OCI-LY7 (cell line): Measurements from ENCODE around the gene CBX8. TPM values are rescaled to one million over a fixed set of nuclear protein-coding genes. Genes with fewer than 3 reads are reported as not detected.

ENCODE experiments used
- BruUV-seq: library from RNA; stranded (reverse); fragments of 400-500 nt; replicated peaks from 2 replicates; lab custom pipeline; 2021; lab: Mats Ljungman, UMichigan
- CTCF ChIA-PET: fragments of 300-600 bp; sonication (Branson Sonifier 250); formaldehyde crosslinking; loops from one replicate; lab custom pipeline; 2022; ENCODE audit warnings: antibody characterized with exemption; ENCODE audit not compliant: unreplicated experiment; lab: Charles Lee
- POLR2A ChIA-PET: fragments of 300-600 bp; sonication (Branson Sonifier 250); formaldehyde crosslinking; loops from one replicate; lab custom pipeline; 2022; ENCODE audit warnings: antibody characterized with exemption; lab: Charles Lee
- DNase-seq: peaks from one replicate; pipeline ENCODE4 v3.0.0-alpha.2; 2015; ENCODE audit warnings: low spot score
- H2AFZ ChIP-seq: fragments of 200-600 bp; sonication (generic), shearing (Covaris generic); 2 replicates; pipeline ENCODE4 v1.6.1; 2014; ENCODE audit warnings: mild to moderate bottlenecking, antibody characterized with exemption, low read length, moderate library complexity
- H3K27ac ChIP-seq: fragments of 200-600 bp; sonication (generic); 2 replicates; pipeline ENCODE4 v1.5.1; 2014; ENCODE audit warnings: mixed run types, low read depth, mild to moderate bottlenecking, moderate library complexity, low read length, inconsistent platforms; ENCODE audit not compliant: poor library complexity, severe bottlenecking
- H3K36me3 ChIP-seq: fragments of 200-600 bp; sonication (generic); 2 replicates; pipeline ENCODE4 v1.6.1; 2014; ENCODE audit warnings: mild to moderate bottlenecking, antibody characterized with exemption, low read length, moderate library complexity, mixed read lengths; ENCODE audit not compliant: insufficient read depth
- H3K4me1 ChIP-seq: fragments of 200-600 bp; sonication (generic); 2 replicates; pipeline ENCODE4 v1.5.1; 2014; ENCODE audit warnings: mild to moderate bottlenecking, low read length; ENCODE audit not compliant: insufficient read depth, poor library complexity, severe bottlenecking
- H3K4me2 ChIP-seq: fragments of 200-600 bp; sonication (generic); 2 replicates; pipeline ENCODE4 v1.6.1; 2014; ENCODE audit warnings: mild to moderate bottlenecking, low read length
- H3K4me3 ChIP-seq: fragments of 200-600 bp; sonication (generic); 2 replicates; pipeline ENCODE4 v1.5.1; 2014; ENCODE audit warnings: mild to moderate bottlenecking, low read depth, low read length; ENCODE audit not compliant: poor library complexity, severe bottlenecking
- H3K79me2 ChIP-seq: fragments of 200-600 bp; sonication (generic); 2 replicates; pipeline ENCODE4 v1.6.1; 2016; ENCODE audit warnings: low read depth, mild to moderate bottlenecking, low read length, moderate library complexity, mixed read lengths; ENCODE audit not compliant: insufficient read depth
- H3K9me2 ChIP-seq: fragments of 200-600 bp; sonication (generic); 2 replicates; pipeline ENCODE4 v1.6.1; 2016; ENCODE audit warnings: mild to moderate bottlenecking, low read length, mixed read lengths; ENCODE audit not compliant: insufficient read depth
- H3K9me3 ChIP-seq: fragments of 200-600 bp; sonication (generic); 2 replicates; pipeline ENCODE4 v1.6.1; 2014; ENCODE audit warnings: mild to moderate bottlenecking, mixed run types, low read length, mixed read lengths
- H4K20me1 ChIP-seq: fragments of 200-600 bp; sonication (generic); 2 replicates; pipeline ENCODE4 v1.6.1; 2014; ENCODE audit warnings: mild to moderate bottlenecking, antibody characterized with exemption, low read length, moderate library complexity, mixed read lengths; ENCODE audit not compliant: insufficient read depth
- CTCF ChIP-seq: fragments of 200-600 bp; sonication (generic); conservative IDR thresholded peaks from 2 replicates; pipeline ENCODE4 v1.5.1; 2014; ENCODE audit warnings: mild to moderate bottlenecking, antibody characterized with exemption, low read length, moderate library complexity, mixed read lengths
- EZH2phosphoT487 ChIP-seq: fragments of 200-600 bp; sonication (generic); IDR thresholded peaks from 2 replicates; pipeline ENCODE4 v1.6.1; 2018; ENCODE audit warnings: low read depth, borderline replicate concordance, mild to moderate bottlenecking, mixed run types, antibody characterized with exemption, low read length, moderate library complexity, mixed read lengths
- intact Hi-C: fragments of 100-400 bp; cut with micrococcal nuclease; formaldehyde crosslinking; loops from one replicate; pipeline ENCODE4 v1.10.0; 2022; ENCODE audit not compliant: unreplicated experiment
- total RNA-seq, 2 experiments: library from RNA; depleted of rRNA in 1 of 2; stranded (reverse); fragments of >200 nt in 1 of 2; shearing (Covaris generic) in 1 of 2; gene quantifications; 2 replicates each; pipeline ENCODE4 v1.2.3, GENCODE V29; 2014 to 2022

Gene CBX8
- total RNA-seq, 2 experiments from 2014 or later = 7.5 to 16.3 TPM

- Histone ChIP-seq H3K36me3 (no peaks in the 10 kb centered on the region), H4K20me1 (0 out of 2 replicates have a peak, but pooled peaks cover 4% of the 10 kb centered on the region), H3K9me3 (no peaks in the 10 kb centered on the region), H3K4me2 (peak overlapping the region; percentile 30; the same call in 1 of the 2 replicates), H3K4me3 (no peak overlapping the region), H3K4me1 (peaks cover 32% of the 10 kb centered on the region), H2AFZ (no peak overlapping the region), H3K79me2 (no peaks in the 10 kb centered on the region), H3K27ac (no peak overlapping the region), H3K9me2 (no peaks in the 10 kb centered on the region)
- TF ChIP-seq EZH2phosphoT487 (no peak), CTCF (no peak)
- no peak for DNase-seq
- POLR2A ChIA-PET = no interaction called here
- intact Hi-C loops = no loop called here
- BruUV-seq = no TSS peak
- CTCF ChIA-PET = no interaction called here
These were observed 12.8 kb upstream of the CBX8 start for GRCh38 chr17:79809530-79810129.

- Histone ChIP-seq H3K79me2 (no peaks in the 10 kb centered on the region), H3K9me2 (no peaks in the 10 kb centered on the region), H3K4me2 (no peak overlapping the region), H4K20me1 (0 out of 2 replicates have a peak, but pooled peaks cover 4% of the 10 kb centered on the region), H3K4me3 (no peak overlapping the region), H2AFZ (no peak overlapping the region), H3K9me3 (no peaks in the 10 kb centered on the region), H3K4me1 (peaks cover 38% of the 10 kb centered on the region), H3K27ac (no peak overlapping the region), H3K36me3 (no peaks in the 10 kb centered on the region)
- intact Hi-C loops = no loop called here
- ChIA-PET POLR2A (interaction anchor here (1.3 kb wide), 1 partner anchor 12 kb away, joined by 3 read pairs; the partner anchor contains the start of gene CBX8), CTCF (interaction anchor here (1.1 to 1.2 kb wide), 2 partner anchors 30 to 162 kb away, joined by 3 to 4 read pairs; partner anchors contain the start of gene CBX4)
- no TSS peak for BruUV-seq
- DNase-seq = peak; percentile 64
- peak; percentile 87; the same call in 1 of the 2 replicates for TF ChIP-seq EZH2phosphoT487
- peak; percentile 74 for TF ChIP-seq CTCF
These were observed 12.1 kb upstream of the CBX8 start for GRCh38 chr17:79808763-79809529.
